ENCODE measurements around the gene MGAT4B. TPM values are rescaled to one million over a fixed set of nuclear protein-coding genes. Genes with fewer than 3 reads are reported as not detected.
A peak's percentile ranks its signal among the peaks of the same experiment; 100 is the strongest.

Gene MGAT4B
- total RNA-seq, 2 experiments from 2014 or later = 141 to 145 TPM

DNA sequence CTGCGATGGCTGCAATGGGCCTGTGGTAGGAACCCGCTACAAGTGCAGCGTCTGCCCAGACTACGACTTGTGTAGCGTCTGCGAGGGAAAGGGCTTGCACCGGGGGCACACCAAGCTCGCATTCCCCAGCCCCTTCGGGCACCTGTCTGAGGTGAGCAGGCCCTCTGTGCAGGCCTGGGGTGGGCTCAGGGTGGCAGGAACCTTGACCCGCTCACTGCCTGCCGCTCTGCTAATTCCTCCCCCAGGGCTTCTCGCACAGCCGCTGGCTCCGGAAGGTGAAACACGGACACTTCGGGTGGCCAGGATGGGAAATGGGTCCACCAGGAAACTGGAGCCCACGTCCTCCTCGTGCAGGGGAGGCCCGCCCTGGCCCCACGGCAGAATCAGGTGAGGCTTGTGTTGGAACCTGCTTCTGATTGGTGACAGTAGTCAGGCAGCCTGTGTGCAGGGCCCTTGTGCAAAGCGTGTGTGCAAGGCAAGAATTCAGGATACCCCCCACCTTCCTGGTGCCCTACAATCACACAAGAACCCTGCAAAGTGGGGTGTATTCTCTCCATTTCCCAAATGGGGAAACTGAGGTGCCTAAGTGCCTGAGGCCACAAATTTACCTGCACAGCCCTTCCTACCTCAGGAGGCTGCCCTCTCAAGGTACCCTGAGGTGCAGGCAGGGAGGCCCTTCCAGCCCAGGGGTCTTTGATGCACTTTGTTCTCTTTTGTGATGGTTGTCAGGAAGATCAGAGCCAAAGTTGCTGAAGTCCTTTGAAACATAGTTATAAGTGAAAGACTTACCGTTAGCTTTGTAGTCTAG lies 17.5 kb upstream of the MGAT4B start:
- H3K4me3 ChIP-seq (ENCODE audit: low read length) = no peak overlapping the region
- ATAC-seq (ENCODE audit: poor library complexity) (no peak), DNase-seq (peak in 1 of 14 experiments; percentile 26)
- Mint-ChIP-seq H3K27me3 (no peaks in the 10 kb centered on the region), H3K4me1 (ENCODE audit: low read depth) (peaks cover 55% of the 10 kb centered on the region), H3K4me3 (no peak overlapping the region), H3K27ac (peak overlapping the region; percentile 18), H3K9me3 (no peaks in the 10 kb centered on the region), H3K36me3 (ENCODE audit: low read depth) (peaks cover 76% of the 10 kb centered on the region)
- no peaks in the 10 kb centered on the region for H3K9me3 ChIP-seq (ENCODE audit: control insufficient read depth in 1 of 2, insufficient read depth in 1 of 2, low read length in 2 of 2)
- ChIA-PET POLR2A (no interaction called here), CTCF (interaction anchor here (1.1 kb wide), 1 partner anchor 22 kb away, joined by 5 read pairs; no protein-coding TSS in a partner anchor)
- H3K27ac ChIP-seq (ENCODE audit: low read depth in 1 of 2, low read length in 2 of 2) = no peak overlapping the region
- peaks cover 59% of the 10 kb centered on the region for H3K36me3 ChIP-seq (ENCODE audit: insufficient read depth, low read length)
- TF ChIP-seq, protein P1, sequence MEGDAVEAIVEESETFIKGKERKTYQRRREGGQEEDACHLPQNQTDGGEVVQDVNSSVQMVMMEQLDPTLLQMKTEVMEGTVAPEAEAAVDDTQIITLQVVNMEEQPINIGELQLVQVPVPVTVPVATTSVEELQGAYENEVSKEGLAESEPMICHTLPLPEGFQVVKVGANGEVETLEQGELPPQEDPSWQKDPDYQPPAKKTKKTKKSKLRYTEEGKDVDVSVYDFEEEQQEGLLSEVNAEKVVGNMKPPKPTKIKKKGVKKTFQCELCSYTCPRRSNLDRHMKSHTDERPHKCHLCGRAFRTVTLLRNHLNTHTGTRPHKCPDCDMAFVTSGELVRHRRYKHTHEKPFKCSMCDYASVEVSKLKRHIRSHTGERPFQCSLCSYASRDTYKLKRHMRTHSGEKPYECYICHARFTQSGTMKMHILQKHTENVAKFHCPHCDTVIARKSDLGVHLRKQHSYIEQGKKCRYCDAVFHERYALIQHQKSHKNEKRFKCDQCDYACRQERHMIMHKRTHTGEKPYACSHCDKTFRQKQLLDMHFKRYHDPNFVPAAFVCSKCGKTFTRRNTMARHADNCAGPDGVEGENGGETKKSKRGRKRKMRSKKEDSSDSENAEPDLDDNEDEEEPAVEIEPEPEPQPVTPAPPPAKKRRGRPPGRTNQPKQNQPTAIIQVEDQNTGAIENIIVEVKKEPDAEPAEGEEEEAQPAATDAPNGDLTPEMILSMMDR (IDR thresholded peaks at IDR 0.05) = no peak
- H3K4me1 ChIP-seq (ENCODE audit: insufficient read depth, low read length) = peaks cover 52% of the 10 kb centered on the region
- intact Hi-C loops (cut with DNase I, micrococcal nuclease) = loop anchor here in 1 of 2 experiments (5.0 kb wide), 1 partner anchor 33 kb away; the partner anchor contains the start of gene MRNIP
- no peaks in the 10 kb centered on the region for H3K27me3 ChIP-seq (ENCODE audit: control insufficient read depth in 1 of 2, insufficient read depth in 2 of 2, low read length in 2 of 2)

DNA sequence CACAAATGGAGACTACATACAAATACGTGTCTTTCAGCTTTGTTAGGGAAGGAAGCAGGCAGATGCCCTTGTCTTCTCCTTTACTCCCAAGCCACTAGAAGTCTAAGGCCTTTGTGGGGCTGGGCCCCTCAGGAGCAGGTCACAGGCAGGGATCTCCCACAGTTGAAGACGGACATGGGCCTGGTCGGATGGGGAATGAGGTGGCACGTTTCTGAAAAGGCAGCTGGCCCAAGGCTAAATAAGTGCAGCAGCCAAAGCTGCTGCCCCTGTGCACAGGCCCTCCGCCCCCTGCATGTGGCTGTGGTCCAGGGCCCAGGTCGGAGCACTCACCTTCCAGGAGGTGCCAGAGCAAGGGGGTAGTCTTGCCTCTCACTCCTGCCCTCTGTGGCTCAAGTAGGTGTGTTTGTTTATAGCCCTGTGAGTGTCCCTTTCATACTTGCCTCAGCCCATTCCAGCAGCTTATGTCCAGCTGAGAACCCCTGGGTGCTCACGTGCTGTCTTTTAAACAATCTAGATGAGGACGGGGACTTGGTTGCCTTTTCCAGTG lies 15.9 kb upstream of the MGAT4B start:
- Histone ChIP-seq H3K4me3 (ENCODE audit: low read length) (peak overlapping the region; percentile 83), H3K36me3 (ENCODE audit: insufficient read depth, low read length) (peaks cover 46% of the 10 kb centered on the region), H3K27me3 (ENCODE audit: control insufficient read depth in 1 of 2, insufficient read depth in 2 of 2, low read length in 2 of 2) (no peaks in the 10 kb centered on the region), H3K4me1 (ENCODE audit: insufficient read depth, low read length) (peaks cover 63% of the 10 kb centered on the region), H3K27ac (ENCODE audit: low read depth in 1 of 2, low read length in 2 of 2) (peak overlapping the region in 1 of 2 donors; percentile 84), H3K9me3 (ENCODE audit: control insufficient read depth in 1 of 2, insufficient read depth in 1 of 2, low read length in 2 of 2) (no peaks in the 10 kb centered on the region)
- peaks cover 58% of the 10 kb centered on the region for H3K4me1 Mint-ChIP-seq (ENCODE audit: low read depth)
- peak in 1 of 14 experiments; percentile 28 for DNase-seq
- no peaks in the 10 kb centered on the region for H3K9me3 Mint-ChIP-seq
- H3K27me3 Mint-ChIP-seq = no peaks in the 10 kb centered on the region
- intact Hi-C loops (cut with DNase I, micrococcal nuclease) = loop anchor here in 1 of 2 experiments (5.0 kb wide), 1 partner anchor 35 kb away; the partner anchor contains the start of gene MRNIP
- H3K27ac Mint-ChIP-seq = peak overlapping the region; percentile 99
- TF ChIP-seq, protein P1 (IDR thresholded peaks at IDR 0.05) = no peak
- peak overlapping the region; percentile 99 for H3K4me3 Mint-ChIP-seq
- ATAC-seq (ENCODE audit: poor library complexity) = no peak
- CTCF ChIA-PET = interaction anchor here (1.1 to 2.1 kb wide), 3 partner anchors 21 to 59 kb away, joined by 5 to 6 read pairs (median 5); no protein-coding TSS in a partner anchor
- peaks cover 59% of the 10 kb centered on the region for H3K36me3 Mint-ChIP-seq (ENCODE audit: low read depth)
- POLR2A ChIA-PET = interaction anchor here (0.6 to 2.1 kb wide), 13 partner anchors 14 to 272 kb away, joined by 3 to 12 read pairs (median 3); partner anchors contain the start of genes HNRNPH1, LTC4S, MAML1 and RUFY1

DNA sequence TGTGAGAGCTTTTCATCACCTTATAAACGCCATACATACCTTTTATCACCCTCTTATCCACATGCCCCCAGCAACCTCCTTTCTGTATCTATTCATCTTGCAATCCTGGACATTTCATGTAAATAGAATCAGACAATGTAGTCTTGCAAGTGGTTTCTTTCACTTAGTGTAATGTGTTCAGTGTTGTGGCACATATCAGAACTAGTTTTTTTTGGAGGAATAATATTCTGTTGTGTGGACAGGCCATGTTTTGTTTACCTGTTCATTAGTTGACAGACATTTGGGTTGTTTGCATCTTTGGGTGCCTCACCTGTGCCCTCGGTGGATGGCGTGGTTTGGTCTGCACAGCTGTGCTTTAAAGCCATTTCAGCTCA lies 15.4 kb upstream of the MGAT4B start:
- POLR2A ChIA-PET = interaction anchor here (0.6 to 2.1 kb wide), 15 partner anchors 8 to 271 kb away, joined by 3 to 12 read pairs (median 4); partner anchors contain the start of genes HNRNPH1, LTC4S, MAML1 and RUFY1
- peak overlapping the region; percentile 83 for H3K4me3 ChIP-seq (ENCODE audit: low read length)
- H3K36me3 Mint-ChIP-seq (ENCODE audit: low read depth) = peaks cover 55% of the 10 kb centered on the region

More for the DNA sequence above, 15.4 kb upstream of the MGAT4B start:
- peaks cover 65% of the 10 kb centered on the region for H3K4me1 ChIP-seq (ENCODE audit: insufficient read depth, low read length)
- intact Hi-C loops (cut with DNase I, micrococcal nuclease) = loop anchor here in 1 of 2 experiments (5.0 kb wide), 1 partner anchor 35 kb away; the partner anchor contains the start of gene MRNIP
- H3K27me3 ChIP-seq (ENCODE audit: control insufficient read depth in 1 of 2, insufficient read depth in 2 of 2, low read length in 2 of 2) = peaks cover 0 to 3% of the 10 kb centered on the region in 2 experiments
- peak overlapping the region; percentile 84 to 96 for H3K27ac ChIP-seq (ENCODE audit: low read depth in 1 of 2, low read length in 2 of 2)
- ATAC-seq (ENCODE audit: poor library complexity) = no peak
- Mint-ChIP-seq H3K27ac (peak overlapping the region; percentile 99), H3K4me3 (peak overlapping the region; percentile 99), H3K9me3 (no peaks in the 10 kb centered on the region), H3K4me1 (ENCODE audit: low read depth) (peaks cover 61% of the 10 kb centered on the region), H3K27me3 (no peaks in the 10 kb centered on the region)
- peak in 1 of 14 experiments; percentile 27 for DNase-seq
- TF ChIP-seq, protein P1 (IDR thresholded peaks at IDR 0.05) = no peak
- peaks cover 41% of the 10 kb centered on the region for H3K36me3 ChIP-seq (ENCODE audit: insufficient read depth, low read length)
- CTCF ChIA-PET = interaction anchor here (1.1 to 2.1 kb wide), 3 partner anchors 20 to 59 kb away, joined by 5 to 6 read pairs (median 5); no protein-coding TSS in a partner anchor
- no peaks in the 10 kb centered on the region for H3K9me3 ChIP-seq (ENCODE audit: control insufficient read depth in 1 of 2, insufficient read depth in 1 of 2, low read length in 2 of 2)

Data from CD4-positive, alpha-beta T cell (primary cell).